Keratinocyte (primary cell): ENCODE results near the gene CDKN3. TPM values are rescaled to one million over a fixed set of nuclear protein-coding genes. Genes with fewer than 3 reads are reported as not detected.

Experiments used
- DNase-seq: peaks from one replicate; pipeline ENCODE4 v3.0.0-alpha.2; 2011; ENCODE audit warnings: low read depth, missing footprints, low spot score
- FAIRE-seq: peaks from 2 replicates; lab custom pipeline; 2011; peaks lifted over from hg19 to GRCh38; lab: Jason Lieb, UNC
- H2AFZ ChIP-seq: 2 replicates; pipeline ENCODE4 v1.6.0; 2012; ENCODE audit warnings: low read length, control low read depth, inconsistent platforms; ENCODE audit not compliant: control insufficient read depth
- H3K27ac ChIP-seq: 2 replicates; pipeline ENCODE4 v1.5.1; 2011; ENCODE audit warnings: low read length; ENCODE audit not compliant: control insufficient read depth, insufficient read depth
- H3K27me3 ChIP-seq: 3 replicates; pipeline ENCODE4 v1.6.0; 2011; ENCODE audit warnings: low read length; ENCODE audit not compliant: control insufficient read depth, insufficient read depth; ENCODE audit errors: extremely low read depth
- H3K36me3 ChIP-seq, 2 experiments: 2 replicates in 1 of 2; 3 replicates in 1 of 2; pipeline ENCODE4 v1.5.1; 2011; ENCODE audit warnings: low read length in 2 of 2, mild to moderate bottlenecking in 1 of 2; ENCODE audit not compliant: control insufficient read depth in 2 of 2, insufficient read depth in 2 of 2; ENCODE audit errors: extremely low read depth in 1 of 2
- H3K4me1 ChIP-seq: 3 replicates; pipeline ENCODE4 v1.5.1; 2011; ENCODE audit warnings: low read length; ENCODE audit not compliant: control insufficient read depth, insufficient read depth; ENCODE audit errors: extremely low read depth
- H3K4me2 ChIP-seq: 3 replicates; pipeline ENCODE4 v1.6.0; 2011; ENCODE audit warnings: low read depth, low read length; ENCODE audit not compliant: control insufficient read depth, insufficient read depth; ENCODE audit errors: extremely low read depth
- H3K4me3 ChIP-seq, 3 experiments: fragments of 200-600 bp in 1 of 3; sonication (generic) in 1 of 3; 2 replicates in 2 of 3; 3 replicates in 1 of 3; pipeline ENCODE4 v1.5.1; 2011 to 2016; ENCODE audit warnings: low read length in 3 of 3, mild to moderate bottlenecking in 3 of 3, control low read depth in 2 of 3, inconsistent platforms in 1 of 3, low read depth in 1 of 3, mixed read lengths in 1 of 3, mixed run types in 1 of 3, moderate library complexity in 1 of 3; ENCODE audit not compliant: control insufficient read depth in 2 of 3, insufficient read depth in 2 of 3; ENCODE audit errors: extremely low read depth in 1 of 3
- H3K79me2 ChIP-seq: 2 replicates; pipeline ENCODE4 v1.6.0; 2012; ENCODE audit warnings: low read length; ENCODE audit not compliant: control insufficient read depth, insufficient read depth
- H3K9ac ChIP-seq: 3 replicates; pipeline ENCODE4 v1.6.0; 2011; ENCODE audit warnings: low read length; ENCODE audit not compliant: control insufficient read depth, insufficient read depth; ENCODE audit errors: extremely low read depth
- H3K9me1 ChIP-seq: 3 replicates; pipeline ENCODE4 v1.6.0; 2011; ENCODE audit warnings: low read length; ENCODE audit not compliant: control insufficient read depth, insufficient read depth; ENCODE audit errors: extremely low read depth
- H3K9me3 ChIP-seq: 2 replicates; pipeline ENCODE4 v1.5.1; 2012; ENCODE audit warnings: low read depth, low read length; ENCODE audit not compliant: control insufficient read depth
- H4K20me1 ChIP-seq: 3 replicates; pipeline ENCODE4 v1.6.0; 2011; ENCODE audit warnings: low read length; ENCODE audit not compliant: control insufficient read depth, insufficient read depth; ENCODE audit errors: extremely low read depth
- CTCF ChIP-seq, 3 experiments: IDR thresholded peaks in 1 of 3; conservative IDR thresholded peaks in 1 of 3; optimal IDR thresholded peaks in 1 of 3; 2 replicates in 2 of 3; 3 replicates in 1 of 3; pipeline versions ENCODE3 to v1.5.1; 2011; ENCODE audit warnings: low read length in 3 of 3, mild to moderate bottlenecking in 3 of 3, moderate library complexity in 2 of 3, control low read depth in 1 of 3, inconsistent platforms in 1 of 3; ENCODE audit not compliant: insufficient read depth in 2 of 3; ENCODE audit errors: extremely low read depth in 1 of 3
- EZH2 ChIP-seq: IDR thresholded peaks from one replicate; pipeline ENCODE4 v1.6.1; 2012; ENCODE audit warnings: inconsistent platforms, mild to moderate bottlenecking, low read length, moderate library complexity
- dilution Hi-C: fragments of 300-500 bp; cut with MboI; formaldehyde crosslinking; loops from one replicate; pipeline ENCODE4 v1.7.0; 2020; ENCODE audit warnings: low sequenced_read_pairs; ENCODE audit not compliant: extremely low pct_ligation_motif_present
- polyA plus RNA-seq, 5 experiments: library from polyadenylated mRNA; depleted of rRNA in 3 of 5; stranded (reverse) in 3 of 5; stranded (forward) in 1 of 5; unstranded in 1 of 5; fragments of >200 nt; gene quantifications; 1 replicate in 1 of 5; 2 replicates in 3 of 5; 3 replicates in 1 of 5; pipeline versions ENCODE4 v1.2.1 to v1.2.3, GENCODE V29; 2011 to 2012; ENCODE audit warnings: missing spikeins in 2 of 5, low read depth in 1 of 5, low replicate concordance in 1 of 5

CDKN3 gene
- polyA plus RNA-seq, 1 donor (not counting 4 experiments of a cell fraction or from before 2014, with no cell fraction given) = 51.6 TPM

GRCh38 chr14:54395716-54396115 lies 1.1 kb upstream of the CDKN3 start:
- Histone ChIP-seq H3K79me2 (peaks cover 3% of the 10 kb centered on the region), H3K4me3 (no peak overlapping the region), H2AFZ (no peak overlapping the region), H3K9me3 (no peaks in the 10 kb centered on the region), H3K9ac (no peak overlapping the region), H3K27me3 (no peaks in the 10 kb centered on the region), H3K36me3 (no peaks in the 10 kb centered on the region), H3K4me1 (peaks cover 15% of the 10 kb centered on the region), H3K4me2 (no peak overlapping the region), H3K27ac (no peak overlapping the region), H3K9me1 (peaks cover 2% of the 10 kb centered on the region), H4K20me1 (no peaks in the 10 kb centered on the region)
- DNase-seq (no peak), FAIRE-seq (no peak)
- dilution Hi-C loops = no loop called here
- TF ChIP-seq EZH2 (no peak), CTCF (optimal IDR thresholded peaks at IDR 0.05 in 1 of 3, IDR thresholded peaks at IDR 0.05 in 1 of 3, conservative IDR thresholded peaks at IDR 0.05 in 1 of 3; ENCODE audit: extremely low read depth in 1 of 3, insufficient read depth in 2 of 3, low read length in 3 of 3) (no peak)

- DNase-seq = no peak
- peaks cover 15% of the 10 kb centered on the region for H3K4me1 ChIP-seq
- peak overlapping the region; percentile 88 for H2AFZ ChIP-seq
- FAIRE-seq = no peak
- H3K36me3 ChIP-seq = no peaks in the 10 kb centered on the region
- no peaks in the 10 kb centered on the region for H3K9me3 ChIP-seq
- TF ChIP-seq CTCF (optimal IDR thresholded peaks at IDR 0.05 in 1 of 3, IDR thresholded peaks at IDR 0.05 in 1 of 3, conservative IDR thresholded peaks at IDR 0.05 in 1 of 3; ENCODE audit: extremely low read depth in 1 of 3, insufficient read depth in 2 of 3, low read length in 3 of 3) = no peak
- TF ChIP-seq EZH2 = no peak
- H3K27me3 ChIP-seq = no peaks in the 10 kb centered on the region
- peak overlapping the region; percentile 54 for H3K4me2 ChIP-seq
- H3K79me2 ChIP-seq = peaks cover 3% of the 10 kb centered on the region
- peak overlapping the region; percentile 64 to 83 (median 77) for H3K4me3 ChIP-seq
- peaks cover 2% of the 10 kb centered on the region for H3K9me1 ChIP-seq
- peak overlapping the region; percentile 56 for H3K9ac ChIP-seq
- H3K27ac ChIP-seq = peak overlapping the region; percentile 40
- no peaks in the 10 kb centered on the region for H4K20me1 ChIP-seq
- dilution Hi-C loops = no loop called here
Measured at GRCh38 chr14:54396183-54396492, 669 bp upstream of the CDKN3 start.
